Fibroblast of mammary gland (primary cell): ENCODE measurements around the gene DHRS11.

Experiments used
- DNase-seq: peaks from one replicate; pipeline ENCODE4 v3.0.0-alpha.2; 2010; ENCODE audit warnings: low read depth
- H3K4me3 ChIP-seq: 2 replicates; pipeline ENCODE4 v1.5.1; 2011; ENCODE audit warnings: low read depth, mild to moderate bottlenecking, low read length, moderate library complexity; ENCODE audit not compliant: control insufficient read depth
- CTCF ChIP-seq: conservative IDR thresholded peaks from 2 replicates; pipeline ENCODE4 v1.5.1; 2011; ENCODE audit warnings: low read depth, low read length, inconsistent platforms; ENCODE audit not compliant: control insufficient read depth, insufficient read depth

Gene DHRS11

GRCh38 chr17:36593656-36594316 lies 2.1 kb downstream of the DHRS11 start:
- DNase-seq = no peak
- no peak overlapping the region for H3K4me3 ChIP-seq
- no peak for TF ChIP-seq CTCF

- TF ChIP-seq CTCF = no peak
- no peak overlapping the region for H3K4me3 ChIP-seq
- DNase-seq = no peak
Observed at GRCh38 chr17:36594626-36595401, 3.1 kb downstream of the DHRS11 start.

GRCh38 chr17:36597226-36597625 lies 5.5 kb downstream of the DHRS11 start:
- DNase-seq = no peak
- TF ChIP-seq CTCF = no peak
- H3K4me3 ChIP-seq = no peak overlapping the region

GRCh38 chr17:36597866-36598777 lies 6.4 kb downstream of the DHRS11 start:
- H3K4me3 ChIP-seq = no peak overlapping the region
- no peak for TF ChIP-seq CTCF
- no peak for DNase-seq

GRCh38 chr17:36598951-36599401 lies 7.3 kb downstream of the DHRS11 start:
- no peak for DNase-seq
- no peak overlapping the region for H3K4me3 ChIP-seq
- TF ChIP-seq CTCF = no peak

- H3K4me3 ChIP-seq = no peak overlapping the region
Observed at GRCh38 chr17:36599546-36600250, 8.0 kb downstream of the DHRS11 start.

More at GRCh38 chr17:36599546-36600250, 8.0 kb downstream of the DHRS11 start:
- DNase-seq = no peak
- TF ChIP-seq CTCF = no peak
